HG03196 (cell line): ENCODE results near the gene PLGRKT.
"Not testable (repeated sequence)": the region's sequence is repeated elsewhere in the genome, so short reads cannot be mapped to it uniquely, and the experiment has no call there.

Source experiments
- ATAC-seq: cut with Tn5 transposase; IDR thresholded peaks from one replicate; pipeline ENCODE4 v1.9.1; 2021; ENCODE audit not compliant: unreplicated experiment

PLGRKT gene

GRCh38 chr9:5433328-5433727, 4.4 kb downstream of the PLGRKT start:
- ATAC-seq, result not testable (repeated sequence)

DNA sequence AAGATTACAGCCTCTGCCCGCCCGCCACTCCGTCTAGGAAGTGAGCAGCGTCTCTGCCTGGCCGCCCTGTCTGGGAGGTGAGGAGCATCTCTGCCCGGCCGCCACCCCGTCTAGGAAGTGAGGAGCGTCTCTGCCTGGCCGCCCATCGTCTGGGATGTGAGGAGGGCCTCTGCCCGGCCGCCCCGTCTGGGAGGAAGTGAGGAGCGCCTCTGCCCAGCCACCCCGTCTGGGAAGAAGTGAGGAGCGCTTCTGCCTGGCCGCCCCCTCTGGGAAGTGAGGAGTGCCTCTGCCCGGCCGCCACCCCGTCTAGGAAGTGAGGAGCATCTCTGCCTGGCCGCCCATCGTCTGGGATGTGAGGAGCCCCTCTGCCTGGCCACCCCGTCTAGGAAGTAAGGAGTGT, 4.8 kb downstream of the PLGRKT start:
- not testable (repeated sequence) for ATAC-seq

DNA sequence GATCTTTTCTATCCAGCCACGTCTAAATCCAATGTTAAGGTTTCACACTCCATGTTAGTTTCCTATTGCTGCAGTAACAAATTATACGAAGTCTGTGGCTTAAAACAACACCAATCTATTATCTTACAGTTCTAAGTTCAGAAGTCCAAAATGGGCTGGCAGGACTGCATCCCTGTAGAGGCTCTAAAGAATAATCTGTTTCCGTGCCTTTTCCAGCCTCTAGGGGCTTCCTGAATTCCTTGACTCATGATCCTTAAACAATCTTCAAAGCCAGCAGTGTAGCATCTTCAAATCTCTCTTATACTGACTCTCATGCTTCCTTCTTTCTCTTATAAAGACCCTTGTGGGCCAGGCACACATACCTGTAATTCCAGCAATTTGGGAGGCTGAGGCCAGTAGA, 6.8 kb downstream of the PLGRKT start:
- ATAC-seq, result no peak

DNA sequence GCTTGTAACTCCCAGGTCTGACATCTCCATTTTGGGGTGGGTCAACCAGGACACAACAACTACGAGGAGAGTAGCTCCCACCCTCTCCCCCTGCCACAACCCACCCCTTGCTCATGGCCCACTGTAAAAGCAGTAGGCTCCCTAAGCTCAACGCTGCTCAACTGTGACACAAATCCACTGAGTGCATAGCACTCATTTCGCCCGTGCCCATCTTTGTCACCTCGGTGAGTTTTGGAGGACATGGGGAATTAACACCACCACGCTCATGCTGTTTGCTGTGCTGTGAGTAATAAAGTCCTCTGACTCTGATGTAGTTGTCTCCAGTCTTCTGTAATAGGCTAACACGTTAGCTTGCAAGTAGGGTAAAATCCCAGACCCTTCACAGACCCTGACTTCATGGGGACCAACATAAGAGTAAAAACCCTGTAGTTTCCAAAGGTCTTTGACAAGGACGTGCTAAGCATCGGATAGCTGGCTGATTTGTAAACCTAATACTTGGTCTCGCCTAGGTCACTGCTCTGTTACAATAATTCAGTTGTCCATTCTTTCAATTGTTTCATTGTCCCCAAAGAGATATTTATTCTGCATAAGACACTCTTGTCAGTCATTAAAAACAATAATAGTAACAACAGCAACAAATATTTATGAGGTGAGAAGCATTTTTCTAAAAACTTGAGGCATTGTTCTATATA, 7.7 kb downstream of the PLGRKT start:
- ATAC-seq, result no peak

DNA sequence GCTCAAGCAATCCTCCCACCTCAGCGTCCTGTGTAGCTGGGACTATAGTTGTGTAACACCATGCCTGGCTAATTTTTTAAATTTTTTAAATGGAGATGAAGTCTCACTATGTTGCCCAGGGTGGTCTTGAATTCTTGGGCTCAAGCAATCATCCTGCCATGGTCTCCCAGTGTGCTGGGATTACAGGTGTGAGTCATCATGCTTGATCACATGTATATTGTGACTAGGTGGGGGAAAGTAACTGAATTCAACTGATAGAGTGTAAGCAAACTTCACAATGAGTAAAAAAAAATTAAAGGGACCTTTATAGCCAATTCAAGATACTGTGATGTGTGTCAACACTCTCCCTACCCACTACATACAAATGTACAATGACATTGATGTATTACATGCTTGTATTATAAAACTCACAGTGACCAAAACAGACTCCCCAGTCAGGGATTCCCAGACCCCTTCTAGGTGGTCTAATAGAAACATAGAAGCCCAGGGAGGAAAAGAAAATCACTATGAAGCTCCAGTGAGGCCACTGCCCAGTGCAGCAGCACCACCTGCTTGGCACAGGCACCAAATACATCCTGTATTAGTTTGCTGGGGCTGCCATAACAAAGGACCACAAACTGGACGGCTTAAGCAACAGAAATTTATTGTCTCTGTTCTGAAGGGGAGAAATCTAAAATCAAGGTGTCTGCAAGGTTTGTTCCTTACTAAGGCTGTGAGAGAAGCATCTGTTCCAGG, 8.8 kb downstream of the PLGRKT start:
- ATAC-seq, result no peak

- ATAC-seq, result no peak
Observed at GRCh38 chr9:5428172-5428571, 9.6 kb downstream of the PLGRKT start.

- no peak for ATAC-seq
Observed at GRCh38 chr9:5427005-5427404, 10.7 kb downstream of the PLGRKT start.

- no peak for ATAC-seq
Observed at GRCh38 chr9:5425006-5425628, 12.6 kb downstream of the PLGRKT start.

DNA sequence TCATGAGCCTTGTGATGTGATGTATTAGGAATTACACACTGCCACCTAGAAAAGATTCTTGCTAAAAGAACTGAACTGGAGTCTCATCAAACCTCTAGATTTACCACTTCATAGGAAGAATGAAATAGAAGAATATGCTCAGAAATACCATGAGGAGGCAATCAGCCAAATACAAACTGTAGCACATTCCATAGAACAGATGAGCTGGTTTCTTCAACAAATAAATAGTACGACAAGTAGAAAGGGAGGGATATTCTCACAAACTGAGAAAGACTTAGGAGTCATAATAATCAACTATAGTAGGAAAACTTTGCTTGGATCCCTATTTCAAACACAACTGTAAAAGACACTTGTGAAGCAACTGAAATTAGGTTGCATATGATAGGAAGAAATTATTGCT, 15.4 kb downstream of the PLGRKT start:
- no peak for ATAC-seq

GRCh38 chr9:5421163-5421562, 16.6 kb downstream of the PLGRKT start:
- ATAC-seq, result no peak

DNA sequence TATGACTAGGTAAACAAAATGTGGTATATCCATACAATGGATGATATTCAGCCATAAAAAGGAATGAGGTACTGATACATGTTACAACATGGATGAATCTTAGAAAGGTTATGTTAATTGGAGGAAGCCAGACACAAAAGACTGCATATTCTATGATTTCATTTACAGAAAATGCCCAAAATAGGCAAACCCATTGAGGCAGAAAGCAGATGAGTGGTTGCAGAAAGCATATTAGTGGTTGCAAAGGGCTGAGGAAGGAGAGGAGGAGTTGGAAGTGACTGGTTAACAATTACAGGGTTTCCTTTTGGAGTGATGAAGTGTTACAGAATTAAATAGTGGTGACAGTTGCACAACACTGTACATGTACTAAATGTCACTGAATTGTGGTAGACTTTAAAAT, 17.7 kb downstream of the PLGRKT start:
- no peak for ATAC-seq

DNA sequence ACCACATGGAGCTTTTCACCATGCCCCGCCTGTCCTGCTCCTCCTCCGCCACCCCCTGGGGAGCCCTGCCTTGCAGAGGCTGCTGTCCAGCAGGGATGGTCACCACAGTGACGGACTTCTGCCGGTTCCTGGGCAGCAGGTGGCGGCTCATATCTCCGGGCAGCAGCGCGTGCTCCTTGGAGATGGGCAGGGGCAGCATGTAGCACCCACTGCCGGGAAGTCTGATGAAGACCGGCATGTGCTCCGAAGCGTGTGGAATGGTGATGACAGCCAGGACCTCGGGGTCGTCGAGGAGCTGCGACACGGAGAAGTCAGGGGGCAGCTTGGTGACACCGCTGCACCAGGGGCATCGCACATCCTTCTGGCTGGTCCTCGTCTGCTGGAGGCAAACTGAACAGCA, 19.2 kb downstream of the PLGRKT start:
- ATAC-seq, result no peak

- ATAC-seq, result no peak
Observed at GRCh38 chr9:5416953-5417352, 20.8 kb downstream of the PLGRKT start.

DNA sequence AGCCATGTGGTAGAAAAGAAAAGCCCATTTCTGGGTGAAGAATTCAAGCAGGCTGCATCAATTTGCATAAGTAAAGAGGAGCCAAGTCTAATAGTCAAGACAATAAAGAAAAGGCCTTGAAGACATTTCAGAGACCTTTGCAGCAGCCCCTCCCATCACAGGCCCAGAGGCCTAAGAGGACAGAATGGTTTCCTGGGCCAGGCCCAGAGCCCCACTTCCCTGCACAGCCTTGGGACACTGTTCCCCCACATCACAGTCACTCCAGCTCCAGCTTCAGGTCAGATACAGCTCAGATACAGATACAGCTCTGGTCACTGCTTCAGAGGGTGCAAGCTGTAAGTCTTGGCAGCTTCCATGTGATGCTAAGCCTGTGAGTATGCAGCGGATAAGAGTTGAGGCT, 29.1 kb downstream of the PLGRKT start:
- ATAC-seq, result no peak

DNA sequence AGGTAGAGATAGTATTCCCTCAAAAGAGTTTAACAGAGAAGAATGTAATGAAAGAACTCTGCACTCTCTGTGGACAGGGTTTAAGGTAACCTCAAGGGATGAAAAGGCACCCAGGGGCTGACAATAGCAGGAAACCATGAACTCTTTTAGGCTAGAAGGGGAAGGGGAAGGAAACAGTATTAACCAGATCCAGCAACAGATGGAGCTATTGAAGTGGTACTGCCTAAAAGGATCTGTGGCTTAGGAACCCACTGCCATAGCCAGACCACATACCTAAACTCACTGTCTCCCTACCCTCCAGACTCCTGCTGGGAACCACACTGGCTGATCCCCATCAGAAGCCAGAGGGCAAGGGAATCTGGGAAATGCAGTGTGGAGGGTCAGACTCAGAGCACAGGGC, 35.5 kb downstream of the PLGRKT start:
- ATAC-seq, result no peak

GRCh38 chr9:5397547-5397946, 40.2 kb downstream of the PLGRKT start:
- not testable (repeated sequence) for ATAC-seq

DNA sequence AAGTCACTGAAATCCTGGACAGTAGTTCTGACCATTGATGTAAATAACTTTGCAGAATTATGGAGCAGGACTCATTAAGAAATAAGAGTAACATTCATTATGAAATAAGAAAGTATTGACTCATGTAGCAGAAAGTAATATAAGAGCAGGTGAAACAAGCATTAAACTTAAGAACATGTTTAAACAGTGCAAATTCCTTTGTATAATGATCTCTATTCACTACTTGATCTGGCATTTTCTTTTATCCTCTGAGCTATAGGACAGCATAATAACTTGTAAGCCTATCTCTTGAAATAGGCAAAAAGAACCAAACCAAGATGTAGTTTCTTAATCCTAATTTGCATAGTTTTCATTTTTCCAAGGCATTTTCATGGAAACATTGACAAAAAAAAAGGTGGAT, 42.3 kb downstream of the PLGRKT start:
- ATAC-seq, result no peak

DNA sequence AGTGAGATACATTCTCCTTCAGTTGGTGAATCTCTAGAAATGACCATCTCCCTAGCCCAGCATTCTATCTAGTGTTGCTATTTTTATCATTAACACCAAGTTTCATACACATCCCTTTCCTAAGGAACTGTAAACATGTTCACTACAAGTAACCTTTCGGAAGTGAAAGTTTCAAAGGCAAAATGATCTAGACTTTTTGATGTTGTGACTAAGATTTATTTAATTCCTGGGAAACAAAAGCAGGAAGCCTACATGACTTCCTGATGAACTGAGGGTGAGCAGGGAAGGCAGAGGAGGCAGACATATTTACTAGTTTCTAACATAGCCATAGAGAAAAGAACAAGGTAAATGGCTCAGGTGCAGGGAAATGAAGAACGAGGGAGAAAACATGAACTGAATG, 43.7 kb downstream of the PLGRKT start:
- ATAC-seq, result not testable (repeated sequence)

DNA sequence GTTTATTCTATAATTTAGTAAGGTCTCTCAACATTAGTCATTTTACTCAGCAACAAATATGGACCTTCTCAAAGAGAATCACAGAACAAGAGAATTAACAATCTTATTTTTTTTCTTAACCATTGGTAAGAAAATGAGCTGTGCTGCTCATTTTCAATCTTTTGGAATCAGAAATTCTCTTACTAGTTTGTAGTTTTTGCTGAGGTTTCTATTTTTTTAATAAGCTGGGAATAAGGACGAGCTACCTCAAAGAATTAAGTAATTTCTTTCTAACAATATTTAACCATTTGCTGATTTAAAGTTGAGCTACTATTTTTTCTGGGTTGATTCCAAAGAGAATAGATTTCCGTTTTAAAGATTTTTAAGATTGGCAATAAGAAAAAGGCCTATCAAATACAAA, 44.2 kb downstream of the PLGRKT start:
- ATAC-seq, result no peak

GRCh38 chr9:5392285-5392684, 45.4 kb downstream of the PLGRKT start:
- ATAC-seq, result no peak

DNA sequence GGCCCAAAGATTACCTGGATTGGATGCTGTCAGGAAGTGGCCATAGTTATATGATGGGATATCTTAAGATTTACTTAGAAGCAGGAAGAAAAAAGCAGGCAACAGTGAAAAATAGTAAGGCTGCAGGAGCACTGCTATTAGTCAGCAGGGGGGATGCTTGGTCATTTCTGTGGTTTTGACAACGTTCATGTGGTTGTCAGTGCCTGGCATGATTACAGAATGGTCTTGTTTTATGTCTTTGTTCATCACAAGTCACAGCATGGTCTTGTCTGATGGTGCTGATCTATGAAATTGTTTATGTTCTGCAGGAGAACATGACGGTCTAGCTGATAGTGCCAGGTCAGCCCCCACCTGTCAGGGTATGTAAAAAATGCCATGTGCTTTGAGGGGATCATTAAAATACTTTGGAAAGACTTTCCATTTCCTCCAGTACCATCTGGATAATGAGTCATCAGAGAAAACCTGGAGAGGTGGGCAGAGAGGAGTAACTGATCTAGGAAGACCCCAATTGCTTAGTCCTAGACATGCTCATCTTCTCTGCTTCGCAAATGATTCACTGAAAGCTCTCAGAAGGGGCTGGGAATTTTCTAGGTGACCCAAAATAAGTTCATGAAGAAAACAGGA, 48.5 kb downstream of the PLGRKT start:
- no peak for ATAC-seq
